Endodermal cell (in vitro differentiated cells): ENCODE measurements around the gene CCT6A. TPM values are rescaled to one million over a fixed set of nuclear protein-coding genes. Genes with fewer than 3 reads are reported as not detected.
"Not testable (repeated sequence)": the region's sequence is repeated elsewhere in the genome, so short reads cannot be mapped to it uniquely, and the experiment has no call there.

Source experiments
- DNase-seq: peaks from one replicate; pipeline ENCODE4 v3.0.0-alpha.2; 2017
- H3K27ac ChIP-seq: 2 replicates; pipeline ENCODE4 v1.5.1; 2013; ENCODE audit warnings: mild to moderate bottlenecking, low read depth, low read length, moderate library complexity
- H3K27me3 ChIP-seq: 2 replicates; pipeline ENCODE4 v1.6.1; 2013; ENCODE audit warnings: mild to moderate bottlenecking, low read length, moderate library complexity; ENCODE audit not compliant: insufficient read depth, control insufficient read depth, poor library complexity, severe bottlenecking
- H3K36me3 ChIP-seq: 2 replicates; pipeline ENCODE4 v1.7.0; 2013; ENCODE audit warnings: mild to moderate bottlenecking, low read length, moderate library complexity; ENCODE audit not compliant: control insufficient read depth, insufficient read depth
- H3K4me1 ChIP-seq: one replicate; pipeline ENCODE4 v1.7.0; 2013; ENCODE audit warnings: low read length; ENCODE audit not compliant: control insufficient read depth, insufficient read depth
- H3K4me3 ChIP-seq: 2 replicates; pipeline ENCODE4 v1.5.1; 2013; ENCODE audit warnings: mild to moderate bottlenecking, low read length, moderate library complexity
- H3K9ac ChIP-seq: 2 replicates; pipeline ENCODE4 v1.6.1; 2013; ENCODE audit warnings: mild to moderate bottlenecking, low read length, moderate library complexity; ENCODE audit not compliant: poor library complexity, severe bottlenecking; ENCODE audit errors: extremely low read depth
- H3K9me3 ChIP-seq: 2 replicates; pipeline ENCODE4 v1.6.1; 2013; ENCODE audit warnings: mild to moderate bottlenecking, low read length, moderate library complexity; ENCODE audit not compliant: control insufficient read depth
- H3K27ac Mint-ChIP-seq: 2 replicates; pipeline ENCODE4 v1.8.0; 2020; ENCODE audit warnings: mixed read lengths
- H3K27me3 Mint-ChIP-seq: 2 replicates; pipeline ENCODE4 v1.8.0; 2021; ENCODE audit warnings: mild to moderate bottlenecking, mixed read lengths; ENCODE audit not compliant: insufficient read depth
- H3K36me3 Mint-ChIP-seq: 2 replicates; pipeline ENCODE4 v1.8.0; 2020; ENCODE audit warnings: low read depth, mixed read lengths
- H3K4me1 Mint-ChIP-seq: 2 replicates; pipeline ENCODE4 v1.8.0; 2020; ENCODE audit warnings: mixed read lengths
- H3K4me3 Mint-ChIP-seq: 2 replicates; pipeline ENCODE4 v1.8.0; 2020; ENCODE audit warnings: mild to moderate bottlenecking, moderate library complexity, mixed read lengths
- H3K9me3 Mint-ChIP-seq: 2 replicates; pipeline ENCODE4 v1.8.0; 2020; ENCODE audit warnings: mild to moderate bottlenecking, mixed read lengths
- CTCF ChIP-seq: fragments of 200-600 bp; sonication (generic); conservative IDR thresholded peaks from 2 replicates; pipeline ENCODE4 v1.5.0; 2021; ENCODE audit warnings: antibody characterized with exemption, mild to moderate bottlenecking
- WGBS, 2 experiments: methylation state at CpG; one replicate each; pipeline versions ENCODE4 v1.1.5 to v1.1.7; 2013; ENCODE audit warnings: missing lambda C conversion rate in 2 of 2, mixed read lengths in 1 of 2; ENCODE audit not compliant: insufficient coverage in 1 of 2, insufficient read length in 1 of 2; 5-methylcytosine and 5-hydroxymethylcytosine counted together
- total RNA-seq, 2 donors: library from RNA; stranded (reverse); fragmentation: NEBNext Ultra II Directional in 1 of 2; extraction: Animal tissue kit (Norgen Biotek cat#: 25700) in 1 of 2; gene quantifications; 2 replicates in 1 of 2; 3 replicates in 1 of 2; pipeline ENCODE4 v1.2.1, GENCODE V29; 2021

Gene CCT6A
- total RNA-seq, 2 donors from 2014 or later: 225 to 230 TPM

- Mint-ChIP-seq H3K4me1 (peaks cover 21% of the 10 kb centered on the region), H3K36me3 (peaks cover 14% of the 10 kb centered on the region), H3K27ac (peak overlapping the region; percentile 6)
- H3K27me3 Mint-ChIP-seq, H3K27ac ChIP-seq, H3K4me3 ChIP-seq, H3K9ac ChIP-seq, H3K4me3 Mint-ChIP-seq, H3K9me3 ChIP-seq, H3K4me1 ChIP-seq, H3K9me3 Mint-ChIP-seq, H3K27me3 ChIP-seq: not testable (repeated sequence)
- WGBS, 2 experiments: 61 to 91% methylated on average over 3 to 8 of the region's 8 CpGs
- TF ChIP-seq CTCF: peak; percentile 35
- H3K36me3 ChIP-seq: peaks cover 11% of the 10 kb centered on the region
- DNase-seq: peak; percentile 51
Observed at GRCh38 chr7:56048763-56049162, 2.8 kb upstream of the CCT6A start.

GRCh38 chr7:56051053-56051338, 569 bp upstream of the CCT6A start:
- H3K36me3 ChIP-seq: peaks cover 31% of the 10 kb centered on the region
- WGBS, 2 experiments: 0% methylated on average over 8 to 9 of the region's 9 CpGs
- H3K9me3 Mint-ChIP-seq: no peaks in the 10 kb centered on the region
- H3K27me3 Mint-ChIP-seq: no peaks in the 10 kb centered on the region
- H3K27ac Mint-ChIP-seq: peak overlapping the region; percentile 98
- no peaks in the 10 kb centered on the region for H3K27me3 ChIP-seq
- H3K4me1 Mint-ChIP-seq: peaks cover 26% of the 10 kb centered on the region
- no peaks in the 10 kb centered on the region for H3K9me3 ChIP-seq
- H3K9ac ChIP-seq: peak overlapping the region; percentile 91
- H3K36me3 Mint-ChIP-seq: peaks cover 34% of the 10 kb centered on the region
- H3K27ac ChIP-seq: peak overlapping the region; percentile 88
- DNase-seq: no peak
- no peak for TF ChIP-seq CTCF
- H3K4me3 ChIP-seq: peak overlapping the region; percentile 88
- peaks cover 9% of the 10 kb centered on the region for H3K4me1 ChIP-seq
- H3K4me3 Mint-ChIP-seq: peak overlapping the region; percentile 81

- TF ChIP-seq CTCF: no peak
- H3K4me3 Mint-ChIP-seq: peak overlapping the region; percentile 81
- H3K9me3 ChIP-seq: no peaks in the 10 kb centered on the region
- no peaks in the 10 kb centered on the region for H3K27me3 ChIP-seq
- WGBS, 2 experiments: 83 to 86% methylated on average over 9 of the region's 9 CpGs
- H3K27ac Mint-ChIP-seq: peak overlapping the region; percentile 85
- H3K9ac ChIP-seq: peak overlapping the region; percentile 91
- H3K9me3 Mint-ChIP-seq: no peaks in the 10 kb centered on the region
- H3K4me3 ChIP-seq: peak overlapping the region; percentile 88
- peaks cover 55% of the 10 kb centered on the region for H3K36me3 Mint-ChIP-seq
- H3K4me1 Mint-ChIP-seq: peaks cover 17% of the 10 kb centered on the region
- peaks cover 9% of the 10 kb centered on the region for H3K4me1 ChIP-seq
- H3K36me3 ChIP-seq: peaks cover 55% of the 10 kb centered on the region
- no peaks in the 10 kb centered on the region for H3K27me3 Mint-ChIP-seq
- no peak for DNase-seq
- H3K27ac ChIP-seq: no peak overlapping the region
Observed at GRCh38 chr7:56053379-56053778, 1.8 kb downstream of the CCT6A start.
